Epithelial cell of prostate (primary cell): ENCODE measurements around the gene C20orf144.
A peak's percentile ranks its signal among the peaks of the same experiment; 100 is the strongest.

Experiments
- DNase-seq: peaks from one replicate; pipeline ENCODE4 v3.0.0-alpha.2; 2011; ENCODE audit warnings: low read depth, low spot score
- H3K27ac ChIP-seq: fragments of 450-650 bp; 2 replicates; pipeline ENCODE4 v1.5.1; 2017; ENCODE audit warnings: mild to moderate bottlenecking

Gene C20orf144

GRCh38 chr20:33648396-33649004 is 13.6 kb upstream of the C20orf144 start:
- no peak overlapping the region for H3K27ac ChIP-seq
- no peak for DNase-seq

GRCh38 chr20:33649201-33649681 is 12.9 kb upstream of the C20orf144 start:
- no peak overlapping the region for H3K27ac ChIP-seq
- no peak for DNase-seq

- H3K27ac ChIP-seq = no peak overlapping the region
- DNase-seq = no peak
Measured at GRCh38 chr20:33650111-33650752, 11.9 kb upstream of the C20orf144 start.

- DNase-seq = no peak
- H3K27ac ChIP-seq = no peak overlapping the region
Measured at GRCh38 chr20:33650753-33651561, 11.2 kb upstream of the C20orf144 start.

- H3K27ac ChIP-seq = no peak overlapping the region
- no peak for DNase-seq
Measured at GRCh38 chr20:33651562-33652048, 10.5 kb upstream of the C20orf144 start.

- no peak for DNase-seq
- H3K27ac ChIP-seq = no peak overlapping the region
Measured at GRCh38 chr20:33653218-33653899, 8.8 kb upstream of the C20orf144 start.

- DNase-seq = peak; percentile 29
- no peak overlapping the region for H3K27ac ChIP-seq
Measured at GRCh38 chr20:33653900-33654596, 8.1 kb upstream of the C20orf144 start.

- DNase-seq = no peak
- no peak overlapping the region for H3K27ac ChIP-seq
Measured at GRCh38 chr20:33654680-33655161, 7.4 kb upstream of the C20orf144 start.

GRCh38 chr20:33655164-33655563 is 7.0 kb upstream of the C20orf144 start:
- no peak overlapping the region for H3K27ac ChIP-seq
- DNase-seq = no peak

- H3K27ac ChIP-seq = no peak overlapping the region
- DNase-seq = no peak
Measured at GRCh38 chr20:33656010-33656782, 5.9 kb upstream of the C20orf144 start.

GRCh38 chr20:33656783-33657703 is 5.1 kb upstream of the C20orf144 start:
- no peak overlapping the region for H3K27ac ChIP-seq
- no peak for DNase-seq

- H3K27ac ChIP-seq = no peak overlapping the region
- no peak for DNase-seq
Measured at GRCh38 chr20:33657704-33658095, 4.4 kb upstream of the C20orf144 start.

GRCh38 chr20:33658510-33658909 is 3.6 kb upstream of the C20orf144 start:
- no peak for DNase-seq
- H3K27ac ChIP-seq = no peak overlapping the region

- H3K27ac ChIP-seq = no peak overlapping the region
- no peak for DNase-seq
Measured at GRCh38 chr20:33658929-33659328, 3.2 kb upstream of the C20orf144 start.

- no peak for DNase-seq
- H3K27ac ChIP-seq = no peak overlapping the region
Measured at GRCh38 chr20:33659341-33660034, 2.6 kb upstream of the C20orf144 start.

GRCh38 chr20:33660035-33660684 is 2.0 kb upstream of the C20orf144 start:
- no peak for DNase-seq
- no peak overlapping the region for H3K27ac ChIP-seq

- no peak for DNase-seq
- no peak overlapping the region for H3K27ac ChIP-seq
Measured at GRCh38 chr20:33660685-33661058, 1.5 kb upstream of the C20orf144 start.
